Right renal pelvis (tissue), 4 donors: ENCODE results near the gene MAN1C1. TPM values are rescaled to one million over a fixed set of nuclear protein-coding genes. Genes with fewer than 3 reads are reported as not detected.
A peak's percentile ranks its signal among the peaks of the same experiment; 100 is the strongest.
"Not testable (repeated sequence)": the region's sequence is repeated elsewhere in the genome, so short reads cannot be mapped to it uniquely, and the experiment has no call there.

Source experiments
- DNase-seq, 4 donors: peaks; one replicate each; pipeline ENCODE4 v3.0.0-alpha.2; 2013; ENCODE audit warnings: low read depth in 4 of 4, low spot score in 3 of 4, missing footprints in 1 of 4
- polyA plus RNA-seq, 4 donors: library from polyadenylated mRNA; unstranded; fragments of 120-200 nt; gene quantifications; one replicate each; pipeline ENCODE4 v1.2.1, GENCODE V29; 2013; ENCODE audit not compliant: insufficient read length in 4 of 4

Gene MAN1C1
- polyA plus RNA-seq, 4 donors = 16.2 to 18.7 (median 17.5) TPM

- DNase-seq = peak in 2 of 4 donors; percentile 42 to 55
Observed at GRCh38 chr1:25694167-25695007, 77.8 kb downstream of the MAN1C1 start.

- DNase-seq = peak in 1 of 4 donors; percentile 46
Observed at GRCh38 chr1:25695090-25695770, 78.6 kb downstream of the MAN1C1 start.

- no peak for DNase-seq
Observed at GRCh38 chr1:25695771-25696311, 79.2 kb downstream of the MAN1C1 start.

GRCh38 chr1:25696643-25697042 lies 80.1 kb downstream of the MAN1C1 start:
- not testable (repeated sequence) for DNase-seq

- DNase-seq = no peak
Observed at GRCh38 chr1:25697435-25698217, 81.0 kb downstream of the MAN1C1 start.

GRCh38 chr1:25698252-25698651 lies 81.7 kb downstream of the MAN1C1 start:
- DNase-seq = no peak

GRCh38 chr1:25699059-25699458 lies 82.5 kb downstream of the MAN1C1 start:
- not testable (repeated sequence) for DNase-seq

- DNase-seq = no peak
Observed at GRCh38 chr1:25699500-25700143, 83.0 kb downstream of the MAN1C1 start.

- no peak for DNase-seq
Observed at GRCh38 chr1:25700144-25700523, 83.5 kb downstream of the MAN1C1 start.

GRCh38 chr1:25700626-25701025 lies 84.0 kb downstream of the MAN1C1 start:
- DNase-seq = no peak

- DNase-seq = no peak
Observed at GRCh38 chr1:25701030-25701785, 84.6 kb downstream of the MAN1C1 start.

GRCh38 chr1:25702101-25702775 lies 85.6 kb downstream of the MAN1C1 start:
- no peak for DNase-seq

- no peak for DNase-seq
Observed at GRCh38 chr1:25703041-25703440, 86.5 kb downstream of the MAN1C1 start.

- DNase-seq = no peak
Observed at GRCh38 chr1:25703671-25704266, 87.2 kb downstream of the MAN1C1 start.

GRCh38 chr1:25704267-25704691 lies 87.7 kb downstream of the MAN1C1 start:
- DNase-seq = no peak

GRCh38 chr1:25705699-25706098 lies 89.1 kb downstream of the MAN1C1 start:
- DNase-seq = no peak

- DNase-seq = no peak
Observed at GRCh38 chr1:25706146-25707089, 89.8 kb downstream of the MAN1C1 start.
